Measurements from ENCODE around the gene DCN. TPM values are rescaled to one million over a fixed set of nuclear protein-coding genes. Genes with fewer than 3 reads are reported as not detected.

The DCN gene
- polyA plus RNA-seq, 1 of the 3 experiments (the other 2 are of a cell fraction) = 5.5 TPM

- 85% methylated on average over 7 of the region's 7 CpGs for WGBS (ENCODE audit: low lambda C conversion rate)
- H3K79me2 ChIP-seq (ENCODE audit: insufficient read depth) = no peaks in the 10 kb centered on the region
- H3K27ac ChIP-seq (ENCODE audit: low read depth in 2 of 2, low read length in 1 of 2) = no peak overlapping the region; a peak in 1 of 4 replicates
- peaks cover 9 to 29% of the 10 kb centered on the region in 2 experiments; a peak in 3 of 4 replicates for H3K4me1 ChIP-seq (ENCODE audit: control insufficient read depth in 1 of 2, insufficient read depth in 2 of 2, low read depth in 1 of 2, low read length in 1 of 2)
- H3F3A ChIP-seq (replicated peaks; ENCODE audit: insufficient read depth) = peaks cover 21% of the 10 kb centered on the region
- ChIA-PET POLR2A (no interaction called here), CTCF (interaction anchor here (1.0 to 8.2 kb wide), 7 partner anchors 10 to 202 kb away, joined by 3 to 95 read pairs (median 4); no protein-coding TSS in a partner anchor)
- no peaks in the 10 kb centered on the region for H3K27me3 ChIP-seq (ENCODE audit: insufficient read depth)
- H2AFZ ChIP-seq (ENCODE audit: low read depth) = no peak overlapping the region
- H3K4me2 ChIP-seq = no peak overlapping the region
- no peak for DNase-seq
- H3K9me2 ChIP-seq = no peaks in the 10 kb centered on the region
- H4K20me1 ChIP-seq (ENCODE audit: insufficient read depth) = no peaks in the 10 kb centered on the region
- TF ChIP-seq EZH2phosphoT487 (IDR thresholded peaks at IDR 0.05; ENCODE audit: borderline replicate concordance, low read depth) (no peak), SIN3A (IDR thresholded peaks at IDR 0.05; ENCODE audit: borderline replicate concordance, low read depth, low read length) (no peak), FOXM1 (IDR thresholded peaks at IDR 0.05; ENCODE audit: low read depth) (no peak), FOXJ3 (CRISPR knock-in tag; IDR thresholded peaks at IDR 0.05) (no peak), NRF1 (IDR thresholded peaks at IDR 0.05; ENCODE audit: low read depth, low read length) (no peak), GATA2 (CRISPR knock-in tag; IDR thresholded peaks at IDR 0.05) (no peak), ELF1 (IDR thresholded peaks at IDR 0.05) (no peak), RAD21 (IDR thresholded peaks at IDR 0.05; ENCODE audit: low read length) (no peak), ZBTB33 (IDR thresholded peaks at IDR 0.05; ENCODE audit: borderline replicate concordance, low read depth) (no peak), CHD2 (IDR thresholded peaks at IDR 0.05; ENCODE audit: low read length, partially characterized antibody) (no peak), USF2 (IDR thresholded peaks at IDR 0.05; ENCODE audit: borderline replicate concordance, low read depth, low read length) (no peak)
- H3K36me3 ChIP-seq (replicated peaks in 1 of 2; ENCODE audit: control insufficient read depth in 1 of 2, insufficient read depth in 2 of 2, low read length in 1 of 2) = no peaks in the 10 kb centered on the region
- no peaks in the 10 kb centered on the region for H3K9me3 ChIP-seq
- no peak overlapping the region for H3K9ac ChIP-seq
- no peak overlapping the region for H3K4me3 ChIP-seq (ENCODE audit: low read depth in 2 of 2, low read length in 1 of 2)
Observed at GRCh38 chr12:91179315-91179714, 3.3 kb downstream of the DCN start.

- ChIA-PET CTCF (interaction anchor here (1.0 to 8.2 kb wide), 7 partner anchors 64 to 201 kb away, joined by 3 to 95 read pairs (median 4); no protein-coding TSS in a partner anchor), POLR2A (no interaction called here)
- no peaks in the 10 kb centered on the region for H4K20me1 ChIP-seq (ENCODE audit: insufficient read depth)
- DNase-seq = no peak
- H2AFZ ChIP-seq (ENCODE audit: low read depth) = no peak overlapping the region
- H3F3A ChIP-seq (replicated peaks; ENCODE audit: insufficient read depth) = peaks cover 21% of the 10 kb centered on the region
- H3K27ac ChIP-seq (ENCODE audit: low read depth in 2 of 2, low read length in 1 of 2) = no peak overlapping the region
- H3K9ac ChIP-seq = no peak overlapping the region
- H3K4me1 ChIP-seq (ENCODE audit: control insufficient read depth in 1 of 2, insufficient read depth in 2 of 2, low read depth in 1 of 2, low read length in 1 of 2) = peaks cover 9 to 29% of the 10 kb centered on the region in 2 experiments; a peak in 3 of 4 replicates
- no peaks in the 10 kb centered on the region for H3K36me3 ChIP-seq (replicated peaks in 1 of 2; ENCODE audit: control insufficient read depth in 1 of 2, insufficient read depth in 2 of 2, low read length in 1 of 2)
- no peaks in the 10 kb centered on the region for H3K79me2 ChIP-seq (ENCODE audit: insufficient read depth)
- no peak for TF ChIP-seq CHD2 (IDR thresholded peaks at IDR 0.05; ENCODE audit: low read length, partially characterized antibody)
- no peak for TF ChIP-seq USF1 (IDR thresholded peaks at IDR 0.05; ENCODE audit: borderline replicate concordance, low read depth)
- TF ChIP-seq IRF3 (IDR thresholded peaks at IDR 0.05; ENCODE audit: low read depth, low read length) = no peak
- no peak for TF ChIP-seq MEF2A (IDR thresholded peaks at IDR 0.05; ENCODE audit: borderline replicate concordance, low read depth)
- no peak for TF ChIP-seq REST (IDR thresholded peaks at IDR 0.05; ENCODE audit: low read depth, low read length)
- WGBS (ENCODE audit: low lambda C conversion rate) = 51% methylated on average over 1 of the region's 1 CpG
- H3K9me2 ChIP-seq = no peaks in the 10 kb centered on the region
- H3K4me2 ChIP-seq = no peak overlapping the region
- no peaks in the 10 kb centered on the region for H3K9me3 ChIP-seq
- H3K27me3 ChIP-seq (ENCODE audit: insufficient read depth) = no peaks in the 10 kb centered on the region
- H3K4me3 ChIP-seq (ENCODE audit: low read depth in 2 of 2, low read length in 1 of 2) = no peak overlapping the region
Observed at GRCh38 chr12:91178781-91179180, 3.8 kb downstream of the DCN start.
